Trophoblast cell (in vitro differentiated cells and primary cell): ENCODE data around the gene SUMO3.

Source experiments
- DNase-seq, 2 donors: peaks; one replicate each; pipeline ENCODE4 v3.0.0-alpha.2; 2016
- H2AFZ ChIP-seq: 2 replicates; pipeline ENCODE4 v1.6.1; 2013; ENCODE audit warnings: low read length, moderate library complexity, mild to moderate bottlenecking; ENCODE audit not compliant: insufficient read depth, poor library complexity
- H2AK5ac ChIP-seq: 2 replicates; pipeline ENCODE4 v1.6.1; 2013; ENCODE audit warnings: mild to moderate bottlenecking, low read length
- H2BK120ac ChIP-seq: 2 replicates; pipeline ENCODE4 v1.6.1; 2013; ENCODE audit warnings: low read length, mild to moderate bottlenecking, moderate library complexity; ENCODE audit not compliant: insufficient read depth, poor library complexity
- H2BK12ac ChIP-seq: 2 replicates; pipeline ENCODE4 v1.6.1; 2013; ENCODE audit warnings: mild to moderate bottlenecking, low read length, moderate library complexity
- H2BK5ac ChIP-seq: 2 replicates; pipeline ENCODE4 v1.6.1; 2013; ENCODE audit warnings: low read length, low read depth, moderate library complexity, mild to moderate bottlenecking; ENCODE audit not compliant: poor library complexity
- H3K14ac ChIP-seq: 2 replicates; pipeline ENCODE4 v1.6.1; 2013; ENCODE audit warnings: mild to moderate bottlenecking, low read length
- H3K18ac ChIP-seq: 2 replicates; pipeline ENCODE4 v1.6.1; 2013; ENCODE audit warnings: mild to moderate bottlenecking, low read length
- H3K23ac ChIP-seq: 2 replicates; pipeline ENCODE4 v1.6.1; 2013; ENCODE audit warnings: low read length
- H3K27ac ChIP-seq: 2 replicates; pipeline ENCODE4 v1.5.1; 2013; ENCODE audit warnings: low read depth, mild to moderate bottlenecking, inconsistent platforms, low read length, moderate library complexity
- H3K27me3 ChIP-seq: 2 replicates; pipeline ENCODE4 v1.6.1; 2013; ENCODE audit warnings: inconsistent platforms, mild to moderate bottlenecking, low read length, moderate library complexity; ENCODE audit not compliant: insufficient read depth
- H3K36me3 ChIP-seq, 2 experiments: 1 replicate in 1 of 2; 2 replicates in 1 of 2; pipeline ENCODE4 v1.6.1; 2013; ENCODE audit warnings: low read length in 2 of 2, mild to moderate bottlenecking in 2 of 2, moderate library complexity in 1 of 2; ENCODE audit not compliant: insufficient read depth in 2 of 2, control insufficient read depth in 1 of 2
- H3K4ac ChIP-seq: 2 replicates; pipeline ENCODE4 v1.6.1; 2013; ENCODE audit warnings: low read depth, mild to moderate bottlenecking, low read length, moderate library complexity
- H3K4me1 ChIP-seq, 2 experiments: 1 replicate in 1 of 2; 2 replicates in 1 of 2; pipeline ENCODE4 v1.6.1; 2013; ENCODE audit warnings: low read length in 2 of 2, mild to moderate bottlenecking in 2 of 2, moderate library complexity in 1 of 2; ENCODE audit not compliant: insufficient read depth in 2 of 2, control insufficient read depth in 1 of 2
- H3K4me2 ChIP-seq: 2 replicates; pipeline ENCODE4 v1.6.1; 2013; ENCODE audit warnings: inconsistent platforms, mild to moderate bottlenecking, low read length, moderate library complexity
- H3K4me3 ChIP-seq: 2 replicates; pipeline ENCODE4 v1.5.1; 2013; ENCODE audit warnings: mild to moderate bottlenecking, low read depth, low read length, inconsistent platforms
- H3K79me1 ChIP-seq: one replicate; pipeline ENCODE4 v1.6.1; 2013; ENCODE audit warnings: low read length
- H3K79me2 ChIP-seq: 2 replicates; pipeline ENCODE4 v1.6.1; 2013; ENCODE audit warnings: low read length, mild to moderate bottlenecking; ENCODE audit not compliant: control insufficient read depth, insufficient read depth, poor library complexity
- H3K9ac ChIP-seq: 2 replicates; pipeline ENCODE4 v1.6.1; 2013; ENCODE audit warnings: mild to moderate bottlenecking, low read length
- H3K9me3 ChIP-seq: 2 replicates; pipeline ENCODE4 v1.6.1; 2013; ENCODE audit warnings: low read depth, mild to moderate bottlenecking, control low read depth, inconsistent platforms, low read length; ENCODE audit not compliant: insufficient read depth
- H4K12ac ChIP-seq: 2 replicates; pipeline ENCODE4 v1.6.1; 2013; ENCODE audit warnings: low read depth, mild to moderate bottlenecking, low read length, moderate library complexity
- H4K8ac ChIP-seq: 2 replicates; pipeline ENCODE4 v1.6.1; 2013; ENCODE audit warnings: low read depth, mild to moderate bottlenecking, low read length, moderate library complexity
- H4K91ac ChIP-seq: one replicate; pipeline ENCODE4 v1.6.1; 2013; ENCODE audit warnings: low read depth, mild to moderate bottlenecking, low read length, moderate library complexity
- WGBS: extraction: QIAGEN DNeasy Blood & Tissue Kit; methylation state at CpG from one replicate; pipeline ENCODE4 v1.1.7; 2013; ENCODE audit warnings: missing lambda C conversion rate; ENCODE audit not compliant: insufficient read length, insufficient coverage; ENCODE audit errors: extremely low coverage; 5-methylcytosine and 5-hydroxymethylcytosine counted together

Gene SUMO3

GRCh38 chr21:44765231-44766013 is 52.4 kb downstream of the SUMO3 start:
- H3K4ac ChIP-seq = no peak overlapping the region
- H3K23ac ChIP-seq = no peak overlapping the region
- H2BK120ac ChIP-seq = no peak overlapping the region
- no peak overlapping the region for H3K18ac ChIP-seq
- H2AFZ ChIP-seq = no peak overlapping the region
- peak overlapping the region; percentile 41 for H3K14ac ChIP-seq
- no peak overlapping the region for H2AK5ac ChIP-seq
- no peak overlapping the region for H3K9ac ChIP-seq
- H3K79me1 ChIP-seq = peaks cover 3% of the 10 kb centered on the region
- peak in 1 of 2 donors; percentile 48 for DNase-seq
- peaks cover 14 to 17% of the 10 kb centered on the region in 2 experiments for H3K4me1 ChIP-seq
- no peak overlapping the region for H3K27ac ChIP-seq
- no peak overlapping the region for H4K12ac ChIP-seq
- H3K27me3 ChIP-seq = no peaks in the 10 kb centered on the region
- H4K91ac ChIP-seq = peak overlapping the region; percentile 53
- H4K8ac ChIP-seq = no peak overlapping the region
- H3K36me3 ChIP-seq = peaks cover 0 to 6% of the 10 kb centered on the region in 2 experiments
- H3K79me2 ChIP-seq = no peaks in the 10 kb centered on the region
- H3K4me2 ChIP-seq = no peak overlapping the region
- H2BK12ac ChIP-seq = no peak overlapping the region
- no CpG with 5 or more reads among the region's 12 CpGs for WGBS
- no peak overlapping the region for H2BK5ac ChIP-seq
- no peak overlapping the region for H3K4me3 ChIP-seq
- no peaks in the 10 kb centered on the region for H3K9me3 ChIP-seq

DNA sequence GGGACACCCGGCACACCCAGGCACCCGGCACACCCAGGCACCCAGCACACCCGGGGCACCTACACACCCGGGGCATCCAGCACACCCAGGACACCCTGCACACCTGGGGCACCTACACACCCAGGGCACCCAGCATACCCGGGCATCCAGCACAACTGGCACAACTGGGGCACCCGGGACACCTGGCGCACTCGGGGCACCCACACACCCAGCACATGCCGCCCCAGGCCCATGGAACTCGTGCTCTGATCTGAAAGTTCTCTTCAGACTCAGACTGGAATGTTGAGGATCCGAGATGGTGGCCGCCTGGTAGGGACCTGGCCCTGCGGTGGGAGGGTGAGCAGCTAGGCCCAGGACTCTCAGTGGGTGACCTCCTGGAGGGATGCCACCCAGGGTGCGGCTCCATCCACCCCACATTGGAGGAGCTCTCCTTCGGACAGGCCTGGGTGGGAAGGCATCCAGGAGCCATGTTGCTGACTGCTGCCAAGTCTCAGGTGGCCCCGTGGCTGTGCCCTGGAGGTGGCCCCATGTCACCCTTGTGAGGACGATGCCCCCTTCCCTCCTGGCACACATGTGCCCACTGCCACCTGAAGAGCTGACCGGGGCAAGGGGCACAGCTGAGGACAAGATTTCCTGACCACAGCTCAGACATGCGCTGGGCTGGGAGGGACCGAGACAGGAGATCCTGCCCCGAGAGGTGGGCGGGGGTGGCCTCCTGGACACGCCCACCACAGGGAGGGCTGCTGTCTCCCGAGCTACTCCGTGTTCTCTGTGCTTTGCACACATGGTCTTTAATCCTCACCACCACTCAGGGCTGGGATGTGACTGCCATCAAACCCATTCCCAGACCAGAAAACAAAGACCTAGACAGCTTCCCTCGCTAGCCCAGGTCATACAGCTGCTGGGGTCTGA is 53.3 kb downstream of the SUMO3 start:
- Histone ChIP-seq H3K4me2 (no peak overlapping the region), H3K14ac (no peak overlapping the region), H4K8ac (no peak overlapping the region), H3K36me3 (peaks cover 0 to 2% of the 10 kb centered on the region in 2 experiments), H3K27ac (no peak overlapping the region), H3K79me2 (no peaks in the 10 kb centered on the region), H2BK12ac (no peak overlapping the region), H3K79me1 (peaks cover 3% of the 10 kb centered on the region), H3K4ac (no peak overlapping the region), H2BK5ac (no peak overlapping the region), H3K27me3 (no peaks in the 10 kb centered on the region), H3K9me3 (no peaks in the 10 kb centered on the region), H2BK120ac (no peak overlapping the region), H3K4me3 (no peak overlapping the region), H3K9ac (no peak overlapping the region), H3K4me1 (peaks cover 14 to 17% of the 10 kb centered on the region in 2 experiments), H4K91ac (no peak overlapping the region), H2AFZ (no peak overlapping the region), H3K18ac (no peak overlapping the region), H2AK5ac (no peak overlapping the region), H3K23ac (no peak overlapping the region), H4K12ac (no peak overlapping the region)
- no peak for DNase-seq
- no CpG with 5 or more reads among the region's 26 CpGs for WGBS

DNA sequence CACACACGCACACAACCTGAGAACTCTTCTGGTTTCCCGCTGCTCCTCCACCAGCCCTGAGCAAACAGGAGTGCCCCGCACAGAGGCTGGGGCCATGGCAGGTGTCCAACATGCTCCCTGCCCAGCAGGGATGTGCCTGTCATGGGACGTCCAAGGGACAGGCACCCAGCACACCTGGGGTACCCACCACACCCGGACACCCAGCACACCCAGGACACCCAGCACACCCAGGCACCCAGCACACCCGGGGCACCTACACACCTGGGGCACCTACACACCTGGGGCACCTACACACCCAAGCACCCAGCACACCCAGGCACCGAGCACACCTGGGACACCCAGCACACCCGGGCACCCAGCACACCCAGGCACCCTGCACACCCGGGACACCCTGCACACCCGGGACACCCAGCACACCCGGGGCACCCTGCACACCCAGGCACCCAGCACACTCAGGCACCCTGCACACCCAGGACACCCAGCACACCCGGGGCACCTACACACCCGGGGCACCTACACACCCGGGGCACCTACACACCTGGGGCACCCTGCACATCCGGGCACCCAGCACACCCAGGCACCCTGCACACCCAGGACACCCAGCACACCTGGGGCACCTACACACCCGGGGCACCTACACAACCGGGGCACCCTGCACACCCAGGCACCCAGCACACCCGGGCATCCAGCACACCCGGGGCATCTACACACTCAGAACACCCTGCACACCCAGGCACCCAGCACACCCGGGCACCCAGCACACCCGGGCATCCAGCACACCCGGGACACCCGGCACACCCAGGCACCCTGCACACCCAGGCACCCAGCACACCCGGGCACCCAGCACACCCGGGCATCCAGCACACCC is 54.2 kb downstream of the SUMO3 start:
- peaks cover 0 to 2% of the 10 kb centered on the region in 2 experiments for H3K36me3 ChIP-seq
- no peak overlapping the region for H3K4me3 ChIP-seq
- no peak overlapping the region for H4K12ac ChIP-seq
- H3K27ac ChIP-seq = no peak overlapping the region
- no peak overlapping the region for H3K9ac ChIP-seq
- no peak overlapping the region for H2BK12ac ChIP-seq
- H2BK120ac ChIP-seq = no peak overlapping the region
- H3K14ac ChIP-seq = no peak overlapping the region
- no CpG with 5 or more reads among the region's 25 CpGs for WGBS
- no peak for DNase-seq
- peaks cover 14 to 17% of the 10 kb centered on the region in 2 experiments for H3K4me1 ChIP-seq
- H4K8ac ChIP-seq = no peak overlapping the region
- no peak overlapping the region for H3K4ac ChIP-seq
- H3K27me3 ChIP-seq = no peaks in the 10 kb centered on the region
- no peaks in the 10 kb centered on the region for H3K9me3 ChIP-seq
- no peaks in the 10 kb centered on the region for H3K79me2 ChIP-seq
- no peak overlapping the region for H3K4me2 ChIP-seq
- H2AK5ac ChIP-seq = no peak overlapping the region
- no peak overlapping the region for H3K23ac ChIP-seq
- no peak overlapping the region for H2BK5ac ChIP-seq
- no peak overlapping the region for H2AFZ ChIP-seq
- peaks cover 3% of the 10 kb centered on the region for H3K79me1 ChIP-seq
- H3K18ac ChIP-seq = no peak overlapping the region
- H4K91ac ChIP-seq = no peak overlapping the region

- Histone ChIP-seq H2AFZ (no peak overlapping the region), H3K4me2 (no peak overlapping the region), H3K36me3 (no peaks in the 10 kb centered on the region), H2BK12ac (no peak overlapping the region), H3K79me2 (no peaks in the 10 kb centered on the region), H3K4ac (no peak overlapping the region), H3K79me1 (peaks cover 3% of the 10 kb centered on the region), H3K18ac (no peak overlapping the region), H2AK5ac (no peak overlapping the region), H3K27me3 (no peaks in the 10 kb centered on the region), H3K23ac (no peak overlapping the region), H3K14ac (no peak overlapping the region), H3K4me1 (peaks cover 10 to 14% of the 10 kb centered on the region in 2 experiments), H3K9me3 (no peaks in the 10 kb centered on the region), H4K8ac (no peak overlapping the region), H2BK5ac (no peak overlapping the region), H2BK120ac (no peak overlapping the region), H3K9ac (no peak overlapping the region), H4K91ac (no peak overlapping the region), H4K12ac (no peak overlapping the region), H3K4me3 (no peak overlapping the region), H3K27ac (no peak overlapping the region)
- no peak for DNase-seq
- WGBS = no CpG with 5 or more reads among the region's 8 CpGs
These were observed 54.8 kb downstream of the SUMO3 start for GRCh38 chr21:44763050-44763378.
